Smooth muscle cell (in vitro differentiated cells): ENCODE measurements around the gene TMEM215. TPM values are rescaled to one million over a fixed set of nuclear protein-coding genes. Genes with fewer than 3 reads are reported as not detected.

Experiments
- DNase-seq: peaks from one replicate; lab custom pipeline; 2025; ENCODE audit not compliant: unreplicated experiment; lab: John Stamatoyannopoulos, UW
- H2AFZ ChIP-seq: fragments of 200-600 bp; sonication (generic); 2 replicates; pipeline ENCODE4 v1.6.0; 2016; ENCODE audit warnings: antibody characterized with exemption, low read depth, mild to moderate bottlenecking
- H3F3A ChIP-seq: fragments of 200-600 bp; sonication (generic); 2 replicates; pipeline ENCODE4 v1.6.0; 2017; ENCODE audit warnings: antibody characterized with exemption, low read depth
- H3K27ac ChIP-seq: fragments of 200-600 bp; sonication (generic); 2 replicates; pipeline ENCODE4 v1.5.1; 2016; ENCODE audit warnings: low read depth, mild to moderate bottlenecking
- H3K27me3 ChIP-seq: fragments of 200-600 bp; sonication (generic); 2 replicates; pipeline ENCODE4 v1.6.1; 2016; ENCODE audit warnings: low read depth, mild to moderate bottlenecking
- H3K36me3 ChIP-seq: fragments of 200-600 bp; sonication (generic); 2 replicates; pipeline ENCODE4 v1.5.1; 2016; ENCODE audit warnings: low read depth
- H3K4me1 ChIP-seq: fragments of 200-600 bp; sonication (generic); 2 replicates; pipeline ENCODE4 v1.5.1; 2016; ENCODE audit warnings: low read depth
- H3K4me2 ChIP-seq: fragments of 200-600 bp; sonication (generic); 2 replicates; pipeline ENCODE4 v1.6.0; 2016; ENCODE audit warnings: mild to moderate bottlenecking
- H3K4me3 ChIP-seq: fragments of 200-600 bp; sonication (generic); 2 replicates; pipeline ENCODE4 v1.5.1; 2016; ENCODE audit warnings: mild to moderate bottlenecking
- H3K79me2 ChIP-seq: fragments of 200-600 bp; sonication (generic); 2 replicates; pipeline ENCODE4 v1.6.0; 2016; ENCODE audit warnings: low read depth, mild to moderate bottlenecking
- H3K9ac ChIP-seq: fragments of 200-600 bp; sonication (generic); 2 replicates; pipeline ENCODE4 v1.6.0; 2016; ENCODE audit warnings: low read depth
- H3K9me3 ChIP-seq: fragments of 200-600 bp; sonication (generic); replicated peaks from 2 replicates; pipeline ENCODE4 v1.5.1; 2016; ENCODE audit warnings: low read depth
- H4K20me1 ChIP-seq: fragments of 200-600 bp; sonication (generic); 2 replicates; pipeline ENCODE4 v1.6.0; 2016; ENCODE audit warnings: low read depth
- CTCF ChIP-seq: fragments of 200-600 bp; sonication (generic); IDR thresholded peaks from 2 replicates; pipeline ENCODE4 v1.5.1; 2017; ENCODE audit warnings: borderline replicate concordance, mild to moderate bottlenecking, antibody characterized with exemption; ENCODE audit not compliant: insufficient read depth, poor library complexity, severe bottlenecking
- WGBS: methylation state at CpG from one replicate; pipeline ENCODE4 v1.1.7; 2016; ENCODE audit warnings: low lambda C conversion rate; 5-methylcytosine and 5-hydroxymethylcytosine counted together
- polyA plus RNA-seq: library from polyadenylated mRNA; unstranded; fragments of >200 nt; fragmentation: Nextera tagmentation; extraction: Ambion mirVana; gene quantifications from 2 replicates; pipeline ENCODE4 v1.2.1, GENCODE V29; 2016
- total RNA-seq: library from RNA; depleted of rRNA; stranded (reverse); fragments of >200 nt; gene quantifications from 2 replicates; pipeline ENCODE4 v1.2.3, GENCODE V29; 2014

TMEM215 gene
- total and polyA plus RNA-seq, 2 experiments from 2014 or later = 8.3 to 12.9 TPM

GRCh38 chr9:32738501-32739172, 44.7 kb upstream of the TMEM215 start:
- H3K9ac ChIP-seq = no peak overlapping the region
- no peak overlapping the region for H3K4me3 ChIP-seq
- no peaks in the 10 kb centered on the region for H3K27me3 ChIP-seq
- H4K20me1 ChIP-seq = no peaks in the 10 kb centered on the region
- DNase-seq = no peak
- no peaks in the 10 kb centered on the region for H3F3A ChIP-seq
- H3K9me3 ChIP-seq = no peaks in the 10 kb centered on the region
- H3K4me1 ChIP-seq = no peaks in the 10 kb centered on the region
- H3K36me3 ChIP-seq = no peaks in the 10 kb centered on the region
- WGBS = 89% methylated on average over 4 of the region's 4 CpGs
- H2AFZ ChIP-seq = no peak overlapping the region
- TF ChIP-seq CTCF = no peak
- H3K79me2 ChIP-seq = no peaks in the 10 kb centered on the region
- no peak overlapping the region for H3K27ac ChIP-seq
- no peak overlapping the region for H3K4me2 ChIP-seq

GRCh38 chr9:32741706-32742105, 41.6 kb upstream of the TMEM215 start:
- Histone ChIP-seq H3K9me3 (no peaks in the 10 kb centered on the region), H3K9ac (no peak overlapping the region), H2AFZ (no peak overlapping the region), H3K27me3 (no peaks in the 10 kb centered on the region), H3F3A (no peaks in the 10 kb centered on the region), H3K79me2 (no peaks in the 10 kb centered on the region), H3K4me1 (no peaks in the 10 kb centered on the region), H3K36me3 (no peaks in the 10 kb centered on the region), H4K20me1 (no peaks in the 10 kb centered on the region), H3K4me2 (peak overlapping the region; percentile 61), H3K4me3 (no peak overlapping the region), H3K27ac (peak overlapping the region; percentile 60)
- 57% methylated on average over 4 of the region's 4 CpGs for WGBS
- TF ChIP-seq CTCF = no peak
- DNase-seq = no peak

- Histone ChIP-seq H3K4me2 (peak overlapping the region; percentile 61), H3F3A (no peaks in the 10 kb centered on the region), H3K9me3 (no peaks in the 10 kb centered on the region), H3K4me3 (no peak overlapping the region), H4K20me1 (no peaks in the 10 kb centered on the region), H3K9ac (no peak overlapping the region), H3K27me3 (no peaks in the 10 kb centered on the region), H3K79me2 (no peaks in the 10 kb centered on the region), H3K27ac (peak overlapping the region; percentile 60), H3K36me3 (no peaks in the 10 kb centered on the region), H3K4me1 (no peaks in the 10 kb centered on the region), H2AFZ (no peak overlapping the region)
- TF ChIP-seq CTCF = no peak
- WGBS = 39% methylated on average over 2 of the region's 2 CpGs
- no peak for DNase-seq
These were observed 41.0 kb upstream of the TMEM215 start for GRCh38 chr9:32742296-32742695.

- H4K20me1 ChIP-seq = no peaks in the 10 kb centered on the region
- no peaks in the 10 kb centered on the region for H3K27me3 ChIP-seq
- no peaks in the 10 kb centered on the region for H3K9me3 ChIP-seq
- no peak overlapping the region for H3K4me2 ChIP-seq
- WGBS = 85% methylated on average over 2 of the region's 2 CpGs
- H3K79me2 ChIP-seq = no peaks in the 10 kb centered on the region
- no peak overlapping the region for H2AFZ ChIP-seq
- H3K36me3 ChIP-seq = no peaks in the 10 kb centered on the region
- H3K27ac ChIP-seq = no peak overlapping the region
- no peak overlapping the region for H3K4me3 ChIP-seq
- H3K4me1 ChIP-seq = no peaks in the 10 kb centered on the region
- no peak overlapping the region for H3K9ac ChIP-seq
- DNase-seq = no peak
- TF ChIP-seq CTCF = no peak
- no peaks in the 10 kb centered on the region for H3F3A ChIP-seq
These were observed 35.3 kb upstream of the TMEM215 start for GRCh38 chr9:32748013-32748412.
